ENCODE measurements around the gene FAM186B. TPM values are rescaled to one million over a fixed set of nuclear protein-coding genes. Genes with fewer than 3 reads are reported as not detected.
"Not testable (repeated sequence)": the region's sequence is repeated elsewhere in the genome, so short reads cannot be mapped to it uniquely, and the experiment has no call there.

The FAM186B gene
- polyA plus RNA-seq, 4 donors, result 0.37 to 1.0 TPM; not detected in 2

- 5 to 6% (median 6%) methylated on average over 31 to 32 of the region's 33 CpGs for WGBS, 3 donors
- Histone ChIP-seq H3K27ac (ENCODE audit: low read depth in 1 of 3, low read length in 2 of 3) (peak overlapping the region in 2 of 3 donors; percentile 63 to 82), H3K27me3 (ENCODE audit: control insufficient read depth in 3 of 3, insufficient read depth in 3 of 3, low read length in 3 of 3) (peaks cover 0 to 10% (median 0%) of the 10 kb centered on the region in 3 donors), H3K9me3 (ENCODE audit: control insufficient read depth in 2 of 2, insufficient read depth in 1 of 2, low read depth in 1 of 2, low read length in 1 of 2) (no peaks in the 10 kb centered on the region), H3K36me3 (ENCODE audit: control insufficient read depth in 3 of 3, insufficient read depth in 2 of 3, low read depth in 1 of 3, low read length in 3 of 3) (no peaks in the 10 kb centered on the region), H3K4me3 (ENCODE audit: low read depth in 1 of 3, low read length in 3 of 3) (peak overlapping the region in 2 of 3 donors; percentile 68 to 80), H3K4me1 (ENCODE audit: control insufficient read depth in 3 of 3, insufficient read depth in 2 of 3, low read depth in 1 of 3, low read length in 2 of 3) (peaks cover 3 to 19% (median 13%) of the 10 kb centered on the region in 3 donors)
- DNase-seq (no peak), FAIRE-seq (no peak)
These were observed 16.4 kb upstream of the FAM186B start for GRCh38 chr12:49621651-49622500.

DNA sequence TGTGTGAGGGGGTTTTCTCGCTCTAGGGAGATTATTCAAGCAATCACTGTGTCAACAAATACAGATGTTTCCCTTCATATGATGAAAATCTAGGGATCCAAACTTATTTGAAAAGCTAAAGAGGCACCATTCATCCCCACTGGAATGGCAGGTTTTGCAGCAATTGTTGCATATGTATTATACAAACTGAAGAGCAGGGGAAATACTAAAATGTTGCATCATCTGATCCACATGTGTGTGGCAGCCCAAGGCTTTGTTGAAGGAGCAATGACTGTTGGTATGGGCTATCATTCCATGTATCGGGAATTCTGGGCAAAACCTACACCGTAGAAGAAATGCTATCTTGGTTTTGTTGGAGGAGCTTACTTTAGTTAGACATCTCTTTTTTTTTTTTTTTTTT is 13.8 kb upstream of the FAM186B start:
- peaks cover 0 to 6% of the 10 kb centered on the region in 2 donors for H3K9me3 ChIP-seq (ENCODE audit: control insufficient read depth in 2 of 2, insufficient read depth in 1 of 2, low read depth in 1 of 2, low read length in 1 of 2)

DNA sequence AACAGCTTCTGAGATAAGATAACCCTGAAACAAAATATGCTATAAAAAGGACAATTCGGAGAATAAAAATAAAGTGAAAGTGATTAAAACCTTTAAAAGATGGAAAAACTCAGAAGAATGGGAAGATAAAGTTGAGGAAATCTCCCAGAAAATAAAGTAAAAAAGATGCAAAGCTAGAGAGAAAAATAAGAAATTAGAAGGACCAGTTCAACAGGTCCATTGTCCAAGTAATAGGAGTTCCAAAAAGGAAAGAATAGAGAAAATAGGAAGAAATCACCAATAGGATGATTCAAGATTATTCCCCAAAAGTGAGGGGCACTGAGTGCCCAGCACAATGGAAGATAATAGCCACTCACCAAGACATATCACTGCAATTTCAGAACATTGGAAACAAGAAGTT is 13.1 kb upstream of the FAM186B start:
- WGBS, 3 donors, result 41 to 70% (median 63%) methylated on average over 1 of the region's 1 CpG
- H3K27ac ChIP-seq (ENCODE audit: low read depth in 1 of 3, low read length in 2 of 3), result no peak overlapping the region

More for the DNA sequence above, 13.8 kb upstream of the FAM186B start:
- 81 to 97% (median 94%) methylated on average over 3 of the region's 3 CpGs for WGBS, 3 donors
- H3K4me1 ChIP-seq (ENCODE audit: control insufficient read depth in 3 of 3, insufficient read depth in 2 of 3, low read depth in 1 of 3, low read length in 2 of 3), result peaks cover 3 to 19% (median 13%) of the 10 kb centered on the region in 3 donors
- H3K27me3 ChIP-seq (ENCODE audit: control insufficient read depth in 3 of 3, insufficient read depth in 3 of 3, low read length in 3 of 3), result peaks cover 0 to 12% (median 0%) of the 10 kb centered on the region in 3 donors
- no peak overlapping the region for H3K27ac ChIP-seq (ENCODE audit: low read depth in 1 of 3, low read length in 2 of 3)
- FAIRE-seq (no peak), DNase-seq (no peak)
- no peaks in the 10 kb centered on the region for H3K36me3 ChIP-seq (ENCODE audit: control insufficient read depth in 3 of 3, insufficient read depth in 2 of 3, low read depth in 1 of 3, low read length in 3 of 3)
- H3K4me3 ChIP-seq (ENCODE audit: low read depth in 1 of 3, low read length in 3 of 3), result no peak overlapping the region

GRCh38 chr12:49616533-49617219 is 11.2 kb upstream of the FAM186B start:
- no peaks in the 10 kb centered on the region for H3K36me3 ChIP-seq (ENCODE audit: control insufficient read depth in 3 of 3, insufficient read depth in 2 of 3, low read depth in 1 of 3, low read length in 3 of 3)
- FAIRE-seq, result no peak
- H3K4me1 ChIP-seq (ENCODE audit: control insufficient read depth in 3 of 3, insufficient read depth in 2 of 3, low read depth in 1 of 3, low read length in 2 of 3), result peaks cover 2% of the 10 kb centered on the region in 3 donors
- DNase-seq, result no peak
- H3K27me3 ChIP-seq (ENCODE audit: control insufficient read depth in 3 of 3, insufficient read depth in 3 of 3, low read length in 3 of 3), result peaks cover 0 to 12% (median 0%) of the 10 kb centered on the region in 3 donors
- H3K4me3 ChIP-seq (ENCODE audit: low read depth in 1 of 3, low read length in 3 of 3), result no peak overlapping the region
- peaks cover 0 to 10% of the 10 kb centered on the region in 2 donors for H3K9me3 ChIP-seq (ENCODE audit: control insufficient read depth in 2 of 2, insufficient read depth in 1 of 2, low read depth in 1 of 2, low read length in 1 of 2)
- H3K27ac ChIP-seq (ENCODE audit: low read depth in 1 of 3, low read length in 2 of 3), result no peak overlapping the region
- whole genome bisulfite sequencing, 3 donors, result 23 to 43% (median 32%) methylated on average over 5 of the region's 5 CpGs

More for the DNA sequence above, 13.1 kb upstream of the FAM186B start:
- FAIRE-seq (no peak), DNase-seq (no peak)
- Histone ChIP-seq H3K36me3 (ENCODE audit: control insufficient read depth in 3 of 3, insufficient read depth in 2 of 3, low read depth in 1 of 3, low read length in 3 of 3) (no peaks in the 10 kb centered on the region), H3K9me3 (ENCODE audit: control insufficient read depth in 2 of 2, insufficient read depth in 1 of 2, low read depth in 1 of 2, low read length in 1 of 2) (peaks cover 0 to 9% of the 10 kb centered on the region in 2 donors), H3K27me3 (ENCODE audit: control insufficient read depth in 3 of 3, insufficient read depth in 3 of 3, low read length in 3 of 3) (peaks cover 0 to 12% (median 0%) of the 10 kb centered on the region in 3 donors), H3K4me3 (ENCODE audit: low read depth in 1 of 3, low read length in 3 of 3) (no peak overlapping the region), H3K4me1 (ENCODE audit: control insufficient read depth in 3 of 3, insufficient read depth in 2 of 3, low read depth in 1 of 3, low read length in 2 of 3) (peaks cover 3 to 13% (median 8%) of the 10 kb centered on the region in 3 donors)

- FAIRE-seq (no peak), DNase-seq (no peak)
- Histone ChIP-seq H3K9me3 (ENCODE audit: control insufficient read depth in 2 of 2, insufficient read depth in 1 of 2, low read depth in 1 of 2, low read length in 1 of 2) (peaks cover 0 to 17% of the 10 kb centered on the region in 2 donors), H3K27ac (ENCODE audit: low read depth in 1 of 3, low read length in 2 of 3) (no peak overlapping the region), H3K4me1 (ENCODE audit: control insufficient read depth in 3 of 3, insufficient read depth in 2 of 3, low read depth in 1 of 3, low read length in 2 of 3) (no peaks in the 10 kb centered on the region), H3K36me3 (ENCODE audit: control insufficient read depth in 3 of 3, insufficient read depth in 2 of 3, low read depth in 1 of 3, low read length in 3 of 3) (no peaks in the 10 kb centered on the region), H3K27me3 (ENCODE audit: control insufficient read depth in 3 of 3, insufficient read depth in 3 of 3, low read length in 3 of 3) (peaks cover 0 to 12% (median 0%) of the 10 kb centered on the region in 3 donors), H3K4me3 (ENCODE audit: low read depth in 1 of 3, low read length in 3 of 3) (no peak overlapping the region)
- WGBS, 3 donors, result 90 to 97% (median 92%) methylated on average over 5 to 7 of the region's 7 CpGs
These were observed 10.3 kb upstream of the FAM186B start for GRCh38 chr12:49615725-49616124.

- no peak for FAIRE-seq
- H3K9me3 ChIP-seq (ENCODE audit: control insufficient read depth in 2 of 2, insufficient read depth in 1 of 2, low read depth in 1 of 2, low read length in 1 of 2), result peaks cover 0 to 34% of the 10 kb centered on the region in 2 donors
- no peaks in the 10 kb centered on the region for H3K36me3 ChIP-seq (ENCODE audit: control insufficient read depth in 3 of 3, insufficient read depth in 2 of 3, low read depth in 1 of 3, low read length in 3 of 3)
- no peaks in the 10 kb centered on the region for H3K4me1 ChIP-seq (ENCODE audit: control insufficient read depth in 3 of 3, insufficient read depth in 2 of 3, low read depth in 1 of 3, low read length in 2 of 3)
- no peak overlapping the region for H3K27ac ChIP-seq (ENCODE audit: low read depth in 1 of 3, low read length in 2 of 3)
- no peak overlapping the region for H3K4me3 ChIP-seq (ENCODE audit: low read depth in 1 of 3, low read length in 3 of 3)
- no peak for DNase-seq
- H3K27me3 ChIP-seq (ENCODE audit: control insufficient read depth in 3 of 3, insufficient read depth in 3 of 3, low read length in 3 of 3), result peaks cover 0 to 2% (median 0%) of the 10 kb centered on the region in 3 donors
These were observed 6.8 kb upstream of the FAM186B start for GRCh38 chr12:49612210-49612609.

DNA sequence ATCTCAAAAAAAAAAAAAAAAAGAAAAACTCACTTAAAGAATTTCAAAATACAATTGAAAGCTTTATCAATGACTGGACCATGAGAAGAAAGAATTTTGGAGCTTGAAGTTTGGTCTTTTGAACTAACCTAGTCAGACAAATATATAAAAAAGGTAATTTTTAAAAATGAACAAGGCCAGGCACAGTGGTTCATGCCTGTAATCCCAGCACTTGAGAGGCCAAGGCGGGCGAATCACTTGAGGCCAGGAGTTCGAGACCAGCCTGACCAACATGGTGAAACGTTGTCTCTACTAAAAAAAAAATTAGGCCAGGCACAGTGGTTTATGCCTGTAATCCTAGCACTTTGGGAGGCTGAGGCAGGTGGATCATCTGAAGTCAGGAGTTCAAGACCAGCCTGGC is 5.3 kb upstream of the FAM186B start:
- not testable (repeated sequence) for H3K4me3 ChIP-seq (ENCODE audit: low read depth in 1 of 3, low read length in 3 of 3); H3K4me1 ChIP-seq (ENCODE audit: control insufficient read depth in 3 of 3, insufficient read depth in 2 of 3, low read depth in 1 of 3, low read length in 2 of 3); H3K27ac ChIP-seq (ENCODE audit: low read depth in 1 of 3, low read length in 2 of 3); H3K27me3 ChIP-seq (ENCODE audit: control insufficient read depth in 3 of 3, insufficient read depth in 3 of 3, low read length in 3 of 3); DNase-seq; FAIRE-seq; H3K36me3 ChIP-seq (ENCODE audit: control insufficient read depth in 3 of 3, insufficient read depth in 2 of 3, low read depth in 1 of 3, low read length in 3 of 3)
- 93 to 97% (median 94%) methylated on average over 4 of the region's 4 CpGs for WGBS, 3 donors
- peaks cover 0 to 34% of the 10 kb centered on the region in 2 donors for H3K9me3 ChIP-seq (ENCODE audit: control insufficient read depth in 2 of 2, insufficient read depth in 1 of 2, low read depth in 1 of 2, low read length in 1 of 2)

DNA sequence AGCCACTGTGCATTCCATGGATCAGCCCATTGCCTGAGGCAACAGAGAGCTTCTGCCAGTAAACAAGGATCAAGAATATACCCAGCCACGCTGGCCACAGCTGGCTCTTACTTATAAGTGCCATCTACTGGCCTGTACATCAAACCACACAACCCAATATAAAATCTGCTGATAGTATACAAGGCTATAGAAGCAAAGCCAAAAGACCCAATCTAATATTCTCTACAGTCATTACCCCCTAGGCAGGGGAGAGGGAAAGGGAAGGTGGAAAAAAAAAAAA is 4.4 kb upstream of the FAM186B start:
- Histone ChIP-seq H3K4me1 (ENCODE audit: control insufficient read depth in 3 of 3, insufficient read depth in 2 of 3, low read depth in 1 of 3, low read length in 2 of 3) (no peaks in the 10 kb centered on the region), H3K27ac (ENCODE audit: low read depth in 1 of 3, low read length in 2 of 3) (no peak overlapping the region), H3K27me3 (ENCODE audit: control insufficient read depth in 3 of 3, insufficient read depth in 3 of 3, low read length in 3 of 3) (no peaks in the 10 kb centered on the region), H3K9me3 (ENCODE audit: control insufficient read depth in 2 of 2, insufficient read depth in 1 of 2, low read depth in 1 of 2, low read length in 1 of 2) (peaks cover 0 to 29% of the 10 kb centered on the region in 2 donors), H3K4me3 (ENCODE audit: low read depth in 1 of 3, low read length in 3 of 3) (no peak overlapping the region), H3K36me3 (ENCODE audit: control insufficient read depth in 3 of 3, insufficient read depth in 2 of 3, low read depth in 1 of 3, low read length in 3 of 3) (no peaks in the 10 kb centered on the region)
- WGBS, 3 donors, result 63 to 81% (median 73%) methylated on average over 1 of the region's 1 CpG
- FAIRE-seq (no peak), DNase-seq (no peak)
